NOMO-1 treated with DMSO at 0.1 percent for 48 hours (cell line): ENCODE data around the gene PCGF5.
A peak's percentile ranks its signal among the peaks of the same experiment; 100 is the strongest.
"Not testable (repeated sequence)": the region's sequence is repeated elsewhere in the genome, so short reads cannot be mapped to it uniquely, and the experiment has no call there.

Source experiments
- DNase-seq: peaks from one replicate; lab custom pipeline; 2025; ENCODE audit not compliant: unreplicated experiment; lab: John Stamatoyannopoulos, UW

The PCGF5 gene

GRCh38 chr10:91271886-91272285 is 51.4 kb downstream of the PCGF5 start:
- no peak for DNase-seq

GRCh38 chr10:91284486-91285090 is 64.1 kb downstream of the PCGF5 start:
- no peak for DNase-seq

- DNase-seq, result no peak
These were observed 66.1 kb downstream of the PCGF5 start for GRCh38 chr10:91286572-91286971.

- no peak for DNase-seq
These were observed 66.8 kb downstream of the PCGF5 start for GRCh38 chr10:91287276-91287675.

- DNase-seq, result no peak
These were observed 67.4 kb downstream of the PCGF5 start for GRCh38 chr10:91287912-91288311.

- no peak for DNase-seq
These were observed 68.8 kb downstream of the PCGF5 start for GRCh38 chr10:91289305-91289704.

- DNase-seq, result no peak
These were observed 70.1 kb downstream of the PCGF5 start for GRCh38 chr10:91290607-91291006.

GRCh38 chr10:91294134-91294906 is 73.9 kb downstream of the PCGF5 start:
- DNase-seq, result no peak

GRCh38 chr10:91295346-91295745 is 74.9 kb downstream of the PCGF5 start:
- no peak for DNase-seq

GRCh38 chr10:91296471-91296870 is 76.0 kb downstream of the PCGF5 start:
- DNase-seq, result no peak

GRCh38 chr10:91298224-91298871 is 77.9 kb downstream of the PCGF5 start:
- DNase-seq, result peak; percentile 67

- DNase-seq, result no peak
These were observed 79.6 kb downstream of the PCGF5 start for GRCh38 chr10:91299999-91300575.

- not testable (repeated sequence) for DNase-seq
These were observed 82.5 kb downstream of the PCGF5 start for GRCh38 chr10:91302946-91303345.

- DNase-seq, result not testable (repeated sequence)
These were observed 85.5 kb downstream of the PCGF5 start for GRCh38 chr10:91305979-91306378.

GRCh38 chr10:91307489-91307888 is 87.0 kb downstream of the PCGF5 start:
- DNase-seq, result no peak

GRCh38 chr10:91309711-91310110 is 89.2 kb downstream of the PCGF5 start:
- DNase-seq, result no peak

GRCh38 chr10:91311601-91312381 is 91.3 kb downstream of the PCGF5 start:
- DNase-seq, result no peak

- DNase-seq, result no peak
These were observed 91.9 kb downstream of the PCGF5 start for GRCh38 chr10:91312382-91312733.

GRCh38 chr10:91313796-91314485 is 93.5 kb downstream of the PCGF5 start:
- DNase-seq, result no peak

- DNase-seq, result no peak
These were observed 96.0 kb downstream of the PCGF5 start for GRCh38 chr10:91316486-91316885.

- DNase-seq, result no peak
These were observed 97.1 kb downstream of the PCGF5 start for GRCh38 chr10:91317541-91317940.
